Osteoblast (primary cell): ENCODE data around the gene TENM4. TPM values are rescaled to one million over a fixed set of nuclear protein-coding genes. Genes with fewer than 3 reads are reported as not detected.
A peak's percentile ranks its signal among the peaks of the same experiment; 100 is the strongest.

Experiments used
- DNase-seq: peaks from one replicate; pipeline ENCODE4 v3.0.0; 2011; ENCODE audit warnings: low spot score, mixed read lengths; ENCODE audit not compliant: insufficient read length; ENCODE audit errors: missing footprints
- H2AFZ ChIP-seq: 2 replicates; pipeline ENCODE4 v1.6.0; 2011; ENCODE audit warnings: mild to moderate bottlenecking, low read length
- H3K27ac ChIP-seq: 2 replicates; pipeline ENCODE4 v1.5.1; 2011; ENCODE audit warnings: mild to moderate bottlenecking, low read depth, low read length, moderate library complexity
- H3K27me3 ChIP-seq: 2 replicates; pipeline ENCODE4 v1.6.0; 2012; ENCODE audit warnings: mild to moderate bottlenecking, control low read depth, inconsistent platforms, low read length, moderate library complexity; ENCODE audit not compliant: insufficient read depth
- H3K36me3 ChIP-seq: 2 replicates; pipeline ENCODE4 v1.5.1; 2011; ENCODE audit warnings: mild to moderate bottlenecking, low read length, control low read depth, moderate library complexity; ENCODE audit not compliant: insufficient read depth
- H3K4me1 ChIP-seq: 2 replicates; pipeline ENCODE4 v1.5.1; 2011; ENCODE audit warnings: mild to moderate bottlenecking, low read length, control low read depth, moderate library complexity; ENCODE audit not compliant: insufficient read depth
- H3K4me2 ChIP-seq: 2 replicates; pipeline ENCODE4 v1.6.0; 2011; ENCODE audit warnings: mild to moderate bottlenecking, low read length; ENCODE audit not compliant: insufficient read depth
- H3K4me3 ChIP-seq: fragments of 200-600 bp; sonication (generic); 3 replicates; pipeline ENCODE4 v1.5.1; 2012; ENCODE audit warnings: mild to moderate bottlenecking, low read length, inconsistent platforms; ENCODE audit not compliant: insufficient read depth
- H3K79me2 ChIP-seq: 2 replicates; pipeline ENCODE4 v1.6.0; 2012; ENCODE audit warnings: mild to moderate bottlenecking, low read length, control low read depth, inconsistent platforms; ENCODE audit not compliant: insufficient read depth
- H3K9me3 ChIP-seq: 2 replicates; pipeline ENCODE4 v1.5.1; 2011; ENCODE audit warnings: low read depth, low read length, control low read depth
- H4K20me1 ChIP-seq: 2 replicates; pipeline ENCODE4 v1.6.0; 2012; ENCODE audit warnings: mild to moderate bottlenecking, low read length, control low read depth; ENCODE audit not compliant: insufficient read depth
- total RNA-seq: library from RNA; depleted of rRNA; stranded (reverse); fragments of >200 nt; gene quantifications from 2 replicates; pipeline ENCODE4 v1.2.3, GENCODE V29; 2012
- TF ChIP-seq, protein P1 (sequence below): IDR thresholded peaks from 2 replicates; pipeline ENCODE4 v1.5.1; 2011; ENCODE audit warnings: mild to moderate bottlenecking, low read depth, low read length, moderate library complexity; ENCODE audit errors: extremely low read depth

Gene TENM4
- total RNA-seq, 1 donor: 63.3 TPM

GRCh38 chr11:79186669-79187068 is 254.2 kb downstream of the TENM4 start:
- no peak overlapping the region for H2AFZ ChIP-seq
- H3K4me1 ChIP-seq: peaks cover 5% of the 10 kb centered on the region
- no peaks in the 10 kb centered on the region for H3K27me3 ChIP-seq
- no peaks in the 10 kb centered on the region for H3K36me3 ChIP-seq
- TF ChIP-seq, protein P1, sequence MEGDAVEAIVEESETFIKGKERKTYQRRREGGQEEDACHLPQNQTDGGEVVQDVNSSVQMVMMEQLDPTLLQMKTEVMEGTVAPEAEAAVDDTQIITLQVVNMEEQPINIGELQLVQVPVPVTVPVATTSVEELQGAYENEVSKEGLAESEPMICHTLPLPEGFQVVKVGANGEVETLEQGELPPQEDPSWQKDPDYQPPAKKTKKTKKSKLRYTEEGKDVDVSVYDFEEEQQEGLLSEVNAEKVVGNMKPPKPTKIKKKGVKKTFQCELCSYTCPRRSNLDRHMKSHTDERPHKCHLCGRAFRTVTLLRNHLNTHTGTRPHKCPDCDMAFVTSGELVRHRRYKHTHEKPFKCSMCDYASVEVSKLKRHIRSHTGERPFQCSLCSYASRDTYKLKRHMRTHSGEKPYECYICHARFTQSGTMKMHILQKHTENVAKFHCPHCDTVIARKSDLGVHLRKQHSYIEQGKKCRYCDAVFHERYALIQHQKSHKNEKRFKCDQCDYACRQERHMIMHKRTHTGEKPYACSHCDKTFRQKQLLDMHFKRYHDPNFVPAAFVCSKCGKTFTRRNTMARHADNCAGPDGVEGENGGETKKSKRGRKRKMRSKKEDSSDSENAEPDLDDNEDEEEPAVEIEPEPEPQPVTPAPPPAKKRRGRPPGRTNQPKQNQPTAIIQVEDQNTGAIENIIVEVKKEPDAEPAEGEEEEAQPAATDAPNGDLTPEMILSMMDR: no peak
- no peak overlapping the region for H3K27ac ChIP-seq
- H4K20me1 ChIP-seq: no peaks in the 10 kb centered on the region
- no peak overlapping the region for H3K4me3 ChIP-seq
- DNase-seq: no peak
- H3K79me2 ChIP-seq: no peaks in the 10 kb centered on the region
- no peak overlapping the region for H3K4me2 ChIP-seq
- H3K9me3 ChIP-seq: no peaks in the 10 kb centered on the region

DNA sequence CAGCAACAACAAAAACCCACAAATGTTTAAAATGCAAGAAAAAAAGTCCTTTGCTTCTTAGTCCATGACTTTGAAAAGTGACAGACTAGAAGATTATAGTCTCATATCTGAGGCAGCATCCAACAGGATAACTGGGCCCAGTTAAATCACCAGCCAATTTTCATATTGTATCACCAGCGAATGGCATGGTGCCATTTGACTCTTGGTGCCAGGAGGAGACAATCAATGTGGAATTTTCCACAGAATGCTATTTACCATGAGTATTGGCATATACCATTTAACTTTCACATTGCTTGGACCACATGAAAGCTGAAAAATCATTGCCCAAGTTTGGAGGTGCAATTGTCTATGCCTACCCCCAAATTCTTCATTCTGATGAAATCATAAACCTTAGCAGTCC is 255.5 kb downstream of the TENM4 start:
- no peaks in the 10 kb centered on the region for H3K27me3 ChIP-seq
- no peak overlapping the region for H2AFZ ChIP-seq
- H4K20me1 ChIP-seq: no peaks in the 10 kb centered on the region
- DNase-seq: no peak
- no peak overlapping the region for H3K27ac ChIP-seq
- H3K4me3 ChIP-seq: no peak overlapping the region
- no peaks in the 10 kb centered on the region for H3K9me3 ChIP-seq
- peaks cover 5% of the 10 kb centered on the region for H3K4me1 ChIP-seq
- H3K4me2 ChIP-seq: no peak overlapping the region
- H3K79me2 ChIP-seq: no peaks in the 10 kb centered on the region
- H3K36me3 ChIP-seq: no peaks in the 10 kb centered on the region
- TF ChIP-seq, protein P1: no peak

DNA sequence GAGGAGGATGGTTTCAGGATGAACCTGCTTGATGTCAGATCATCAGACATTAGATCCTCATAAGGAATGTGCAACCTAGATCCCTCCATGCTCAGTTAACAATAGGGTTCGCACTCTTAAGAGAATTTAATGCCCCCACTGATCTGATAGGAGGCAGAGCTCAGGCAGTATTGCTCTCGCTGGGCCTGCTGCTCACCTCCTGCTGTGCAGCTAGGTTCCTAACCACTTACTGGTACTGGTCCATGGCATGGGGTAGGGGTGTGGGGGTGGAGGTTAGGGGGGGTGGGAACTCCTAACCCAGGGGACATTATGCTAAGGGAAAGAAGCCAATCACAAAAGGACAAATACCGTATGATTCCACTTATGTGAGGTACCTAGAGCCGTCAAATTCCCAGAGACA is 256.5 kb downstream of the TENM4 start:
- no peaks in the 10 kb centered on the region for H3K27me3 ChIP-seq
- no peaks in the 10 kb centered on the region for H3K79me2 ChIP-seq
- H3K4me2 ChIP-seq: no peak overlapping the region
- TF ChIP-seq, protein P1: no peak
- H4K20me1 ChIP-seq: no peaks in the 10 kb centered on the region
- peaks cover 5% of the 10 kb centered on the region for H3K4me1 ChIP-seq
- no peak overlapping the region for H3K4me3 ChIP-seq
- no peak overlapping the region for H3K27ac ChIP-seq
- no peak overlapping the region for H2AFZ ChIP-seq
- no peak for DNase-seq
- H3K9me3 ChIP-seq: no peaks in the 10 kb centered on the region
- H3K36me3 ChIP-seq: no peaks in the 10 kb centered on the region

- H3K4me2 ChIP-seq: no peak overlapping the region
These were observed 258.0 kb downstream of the TENM4 start for GRCh38 chr11:79182794-79183193.

More at GRCh38 chr11:79182794-79183193, 258.0 kb downstream of the TENM4 start:
- H3K27ac ChIP-seq: peak overlapping the region; percentile 40
- H2AFZ ChIP-seq: no peak overlapping the region
- H4K20me1 ChIP-seq: no peaks in the 10 kb centered on the region
- H3K79me2 ChIP-seq: no peaks in the 10 kb centered on the region
- no peaks in the 10 kb centered on the region for H3K27me3 ChIP-seq
- no peaks in the 10 kb centered on the region for H3K36me3 ChIP-seq
- no peak overlapping the region for H3K4me3 ChIP-seq
- TF ChIP-seq, protein P1: no peak
- H3K9me3 ChIP-seq: no peaks in the 10 kb centered on the region
- no peak for DNase-seq
- H3K4me1 ChIP-seq: peaks cover 5% of the 10 kb centered on the region
